Natural killer cell (primary cell): ENCODE data around the gene MYNN. TPM values are rescaled to one million over a fixed set of nuclear protein-coding genes. Genes with fewer than 3 reads are reported as not detected.

ENCODE experiments used
- ATAC-seq, 3 donors: fragments of 150-1000 bp in 2 of 3; fragments of 200-7000 bp in 1 of 3; cut with Tn5 transposase; 1 replicate in 1 of 3; 2 replicates in 2 of 3; pipeline ENCODE4 v1.10.0; 2021; ENCODE audit warnings: mild to moderate bottlenecking in 2 of 3, moderate library complexity in 2 of 3
- DNase-seq, 2 donors: peaks; one replicate each; pipeline versions ENCODE4 v3.0.0 to v3.0.0-alpha.2; 2013 to 2021; ENCODE audit warnings: mixed read lengths in 1 of 2
- H3K27ac ChIP-seq: one replicate; pipeline ENCODE4 v1.5.1; 2013; ENCODE audit warnings: mild to moderate bottlenecking, low read length
- H3K27me3 ChIP-seq: one replicate; pipeline ENCODE4 v1.6.1; 2013; ENCODE audit warnings: low read length; ENCODE audit not compliant: control insufficient read depth, insufficient read depth
- H3K36me3 ChIP-seq: one replicate; pipeline ENCODE4 v1.6.1; 2013; ENCODE audit warnings: low read length; ENCODE audit not compliant: control insufficient read depth, insufficient read depth
- H3K4me1 ChIP-seq: one replicate; pipeline ENCODE4 v1.6.1; 2013; ENCODE audit warnings: low read length; ENCODE audit not compliant: control insufficient read depth, insufficient read depth
- H3K4me3 ChIP-seq: one replicate; pipeline ENCODE4 v1.5.1; 2013; ENCODE audit warnings: low read length
- H3K9me3 ChIP-seq: one replicate; pipeline ENCODE4 v1.6.1; 2013; ENCODE audit warnings: low read length; ENCODE audit not compliant: control insufficient read depth, insufficient read depth
- H3K27ac Mint-ChIP-seq, 2 donors: one replicate each; pipeline ENCODE4 v1.8.0; 2022; ENCODE audit warnings: mild to moderate bottlenecking in 2 of 2, mixed read lengths in 2 of 2, moderate library complexity in 1 of 2
- H3K27me3 Mint-ChIP-seq, 2 donors: one replicate each; pipeline ENCODE4 v1.8.0; 2022; ENCODE audit warnings: low read depth in 2 of 2, mixed read lengths in 2 of 2
- H3K36me3 Mint-ChIP-seq: one replicate; pipeline ENCODE4 v1.8.0; 2022; ENCODE audit warnings: mixed read lengths
- H3K4me1 Mint-ChIP-seq, 2 donors: one replicate each; pipeline ENCODE4 v1.8.0; 2022; ENCODE audit warnings: mixed read lengths in 2 of 2
- H3K4me3 Mint-ChIP-seq: one replicate; pipeline ENCODE4 v1.8.0; 2022; ENCODE audit warnings: mild to moderate bottlenecking, moderate library complexity, mixed read lengths
- H3K9me3 Mint-ChIP-seq, 2 donors: one replicate each; pipeline ENCODE4 v1.8.0; 2022; ENCODE audit warnings: mixed read lengths in 2 of 2
- CTCF ChIP-seq: fragments of 200-600 bp; IDR thresholded peaks from one replicate; pipeline ENCODE4 v1.8.0; 2022; ENCODE audit warnings: antibody characterized with exemption
- WGBS: methylation state at CpG from one replicate; pipeline ENCODE4 v1.1.7; 2013; ENCODE audit warnings: missing lambda C conversion rate; ENCODE audit not compliant: insufficient coverage; 5-methylcytosine and 5-hydroxymethylcytosine counted together
- intact Hi-C: fragments of 100-400 bp; cut with micrococcal nuclease; formaldehyde crosslinking; loops from one replicate; pipeline ENCODE4 v1.14.2; 2022
- total RNA-seq, 4 donors: library from RNA; stranded (reverse); fragments of 120-200 nt in 1 of 4; gene quantifications; one replicate each; pipeline versions ENCODE4 v1.2.3 to v1.2.4, GENCODE V29; 2013 to 2022

Gene MYNN
- total RNA-seq, 3 donors from 2014 or later (not counting 1 experiment from before 2014, with no cell fraction given): 19.5 to 29.9 (median 29.2) TPM

- Mint-ChIP-seq H3K36me3 (no peaks in the 10 kb centered on the region), H3K4me3 (no peak overlapping the region), H3K27ac (no peak overlapping the region), H3K27me3 (peaks cover 19 to 30% of the 10 kb centered on the region in 2 donors), H3K9me3 (no peaks in the 10 kb centered on the region), H3K4me1 (no peaks in the 10 kb centered on the region)
- Histone ChIP-seq H3K4me1 (no peaks in the 10 kb centered on the region), H3K27me3 (no peaks in the 10 kb centered on the region), H3K36me3 (no peaks in the 10 kb centered on the region), H3K4me3 (no peak overlapping the region), H3K9me3 (no peaks in the 10 kb centered on the region), H3K27ac (no peak overlapping the region)
- WGBS: 90% methylated on average over 4 of the region's 6 CpGs
- no peak for TF ChIP-seq CTCF
- intact Hi-C loops: no loop called here
- no peak for DNase-seq
- no peak for ATAC-seq
These were observed 49.8 kb downstream of the MYNN start for GRCh38 chr3:169822983-169823382.

GRCh38 chr3:169825316-169825715, 52.1 kb downstream of the MYNN start:
- no peak overlapping the region for H3K27ac ChIP-seq

GRCh38 chr3:169827712-169828111, 54.5 kb downstream of the MYNN start:
- no peak overlapping the region for H3K27ac Mint-ChIP-seq
- H3K4me1 Mint-ChIP-seq: no peaks in the 10 kb centered on the region
- no peak overlapping the region for H3K27ac ChIP-seq
- no peak for TF ChIP-seq CTCF
- H3K36me3 Mint-ChIP-seq: no peaks in the 10 kb centered on the region
- H3K4me3 ChIP-seq: no peak overlapping the region
- no peaks in the 10 kb centered on the region for H3K4me1 ChIP-seq
- DNase-seq (no peak), ATAC-seq (no peak)
- no peaks in the 10 kb centered on the region for H3K27me3 ChIP-seq
- H3K9me3 Mint-ChIP-seq: no peaks in the 10 kb centered on the region
- H3K36me3 ChIP-seq: no peaks in the 10 kb centered on the region
- intact Hi-C loops: no loop called here
- H3K27me3 Mint-ChIP-seq: peaks cover 2 to 4% of the 10 kb centered on the region in 2 donors
- no peak overlapping the region for H3K4me3 Mint-ChIP-seq
- WGBS: 82% methylated on average over 4 of the region's 4 CpGs
- H3K9me3 ChIP-seq: no peaks in the 10 kb centered on the region

More at GRCh38 chr3:169825316-169825715, 52.1 kb downstream of the MYNN start:
- Mint-ChIP-seq H3K27me3 (peaks cover 10 to 12% of the 10 kb centered on the region in 2 donors), H3K4me3 (no peak overlapping the region), H3K36me3 (no peaks in the 10 kb centered on the region), H3K27ac (no peak overlapping the region), H3K9me3 (no peaks in the 10 kb centered on the region), H3K4me1 (no peaks in the 10 kb centered on the region)
- Histone ChIP-seq H3K4me3 (no peak overlapping the region), H3K4me1 (no peaks in the 10 kb centered on the region), H3K36me3 (no peaks in the 10 kb centered on the region), H3K9me3 (no peaks in the 10 kb centered on the region), H3K27me3 (no peaks in the 10 kb centered on the region)
- ATAC-seq (no peak), DNase-seq (no peak)
- intact Hi-C loops: no loop called here
- WGBS: 80% methylated on average over 3 of the region's 3 CpGs
- no peak for TF ChIP-seq CTCF

- H3K27ac ChIP-seq: no peak overlapping the region
- intact Hi-C loops: no loop called here
- no peak for ATAC-seq
- no peak overlapping the region for H3K4me3 Mint-ChIP-seq
- no peaks in the 10 kb centered on the region for H3K9me3 Mint-ChIP-seq
- no peaks in the 10 kb centered on the region for H3K9me3 ChIP-seq
- 70% methylated on average over 1 of the region's 1 CpG for WGBS
- H3K4me1 ChIP-seq: peaks cover 4% of the 10 kb centered on the region
- TF ChIP-seq CTCF: no peak
- H3K36me3 ChIP-seq: no peaks in the 10 kb centered on the region
- H3K27me3 Mint-ChIP-seq: peaks cover 9 to 26% of the 10 kb centered on the region in 2 donors
- H3K36me3 Mint-ChIP-seq: no peaks in the 10 kb centered on the region
- no peaks in the 10 kb centered on the region for H3K4me1 Mint-ChIP-seq
- H3K4me3 ChIP-seq: no peak overlapping the region
- H3K27me3 ChIP-seq: no peaks in the 10 kb centered on the region
- H3K27ac Mint-ChIP-seq: no peak overlapping the region
- DNase-seq: no peak
These were observed 62.3 kb downstream of the MYNN start for GRCh38 chr3:169835533-169835932.
